HG02678 (cell line): Measurements from ENCODE around the gene PRSS50.
"Not testable (repeated sequence)": the region's sequence is repeated elsewhere in the genome, so short reads cannot be mapped to it uniquely, and the experiment has no call there.

ENCODE experiments used
- ATAC-seq: cut with Tn5 transposase; IDR thresholded peaks from one replicate; pipeline ENCODE4 v1.9.1; 2021; ENCODE audit warnings: mild to moderate bottlenecking, moderate library complexity; ENCODE audit not compliant: unreplicated experiment

The PRSS50 gene

GRCh38 chr3:46709721-46710120, 7.9 kb downstream of the PRSS50 start:
- no peak for ATAC-seq

DNA sequence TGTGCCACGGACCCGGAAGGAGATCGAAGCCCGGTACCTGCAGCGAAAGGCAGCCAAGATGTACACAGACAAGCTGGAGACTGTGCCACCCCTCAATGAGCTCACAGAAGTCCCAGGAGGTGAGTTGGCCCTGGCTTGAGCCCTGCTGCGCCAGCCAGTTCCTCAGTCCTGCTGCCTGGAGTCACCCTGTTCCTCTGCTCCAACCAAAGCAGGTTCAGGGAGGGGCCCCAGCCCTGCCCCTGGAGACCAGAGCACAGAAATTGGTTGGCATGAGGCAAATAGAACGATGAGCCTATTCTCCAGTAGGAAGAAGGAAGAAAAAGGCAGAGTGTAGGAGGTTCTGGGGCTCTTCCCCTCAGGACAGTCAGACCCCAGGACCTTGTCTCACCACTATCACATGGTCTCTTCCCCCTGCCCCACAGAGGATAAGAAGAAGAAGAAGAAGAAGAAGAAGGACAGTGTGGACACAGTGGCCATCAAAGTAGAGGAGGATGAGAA, 8.5 kb downstream of the PRSS50 start:
- ATAC-seq = no peak

- ATAC-seq = no peak
These were observed 9.1 kb downstream of the PRSS50 start for GRCh38 chr3:46708401-46709156.

GRCh38 chr3:46707601-46708011, 10.1 kb downstream of the PRSS50 start:
- no peak for ATAC-seq

- ATAC-seq = no peak
These were observed 10.7 kb downstream of the PRSS50 start for GRCh38 chr3:46706771-46707582.

- no peak for ATAC-seq
These were observed 11.7 kb downstream of the PRSS50 start for GRCh38 chr3:46705751-46706552.

DNA sequence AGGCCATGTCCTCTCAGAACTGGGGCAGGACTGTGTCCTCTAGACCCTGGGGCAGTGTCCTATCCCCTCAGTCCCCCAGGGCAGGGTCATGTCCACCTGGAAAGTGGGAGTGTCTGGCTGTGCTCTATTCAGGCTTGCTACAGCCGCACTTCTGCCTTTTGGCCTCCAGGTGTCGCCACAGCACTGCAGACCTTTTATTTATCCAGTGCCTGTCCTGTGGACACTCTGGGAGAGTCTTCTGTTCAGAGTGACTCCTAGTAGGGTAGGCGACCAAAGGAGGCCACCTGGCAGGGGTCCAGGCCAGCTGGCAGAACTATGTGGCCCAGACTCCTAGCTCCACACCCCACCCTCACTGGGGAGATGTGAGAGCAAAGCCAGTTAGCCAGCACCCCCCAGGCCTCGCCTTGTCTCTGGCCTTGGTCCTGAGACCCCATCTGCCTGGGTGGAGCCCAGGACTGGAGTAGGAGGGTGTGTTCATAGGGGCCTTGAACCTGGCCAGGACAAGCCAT, 12.6 kb downstream of the PRSS50 start:
- ATAC-seq = peak; percentile 56

- ATAC-seq = not testable (repeated sequence)
These were observed 13.3 kb downstream of the PRSS50 start for GRCh38 chr3:46704346-46704745.

DNA sequence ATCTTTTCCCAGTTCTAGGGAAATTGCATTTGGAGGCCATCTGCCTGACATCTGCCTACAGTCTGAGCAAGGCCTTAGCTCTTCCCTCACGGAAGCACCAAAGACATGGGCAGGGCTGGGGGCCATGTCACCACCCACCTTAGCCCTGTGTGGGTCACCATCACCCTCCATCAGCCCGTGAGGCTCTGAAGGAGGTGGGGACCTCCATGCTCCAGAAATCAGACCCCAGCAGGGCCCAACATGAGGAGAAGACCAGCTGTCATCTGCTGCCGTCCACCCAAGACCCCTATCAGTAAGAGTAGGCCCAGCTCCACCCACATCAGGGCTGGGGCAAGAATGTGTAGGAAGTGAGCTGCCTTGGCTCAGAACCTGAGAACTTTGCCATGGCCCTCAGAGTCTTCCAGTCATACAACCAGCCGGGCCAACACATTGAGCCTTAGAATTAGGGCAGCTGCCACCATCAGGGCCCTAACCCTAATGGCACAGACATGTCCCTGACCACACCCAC, 14.6 kb downstream of the PRSS50 start:
- ATAC-seq = no peak

GRCh38 chr3:46702246-46703012, 15.2 kb downstream of the PRSS50 start:
- no peak for ATAC-seq

GRCh38 chr3:46701181-46701939, 16.3 kb downstream of the PRSS50 start, which contains the start of gene TMIE:
Gene TMIE (plus strand): TSS chr3:46701392. CDS start chr3:46701488, 96 bp downstream.
- ATAC-seq = no peak

DNA sequence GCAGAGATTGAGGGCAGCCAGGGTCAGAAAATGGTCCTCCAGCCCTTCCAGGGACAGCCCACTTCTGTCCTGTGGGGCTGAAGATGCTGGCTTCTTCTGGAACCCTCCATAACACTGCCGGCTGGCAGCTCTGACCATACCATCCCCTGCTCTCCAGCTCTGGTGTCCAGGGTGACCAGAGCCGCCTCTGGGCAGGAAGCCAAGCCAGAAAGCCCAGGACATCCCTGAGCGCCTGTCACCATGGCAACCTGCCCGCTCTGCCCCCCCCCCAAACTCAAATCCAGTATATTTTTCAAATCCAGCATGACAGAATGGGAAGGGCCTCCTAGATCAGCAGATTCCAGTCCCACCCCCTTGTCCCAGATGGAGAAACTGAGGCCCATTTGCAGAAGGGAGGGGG, 16.9 kb downstream of the PRSS50 start:
- no peak for ATAC-seq

DNA sequence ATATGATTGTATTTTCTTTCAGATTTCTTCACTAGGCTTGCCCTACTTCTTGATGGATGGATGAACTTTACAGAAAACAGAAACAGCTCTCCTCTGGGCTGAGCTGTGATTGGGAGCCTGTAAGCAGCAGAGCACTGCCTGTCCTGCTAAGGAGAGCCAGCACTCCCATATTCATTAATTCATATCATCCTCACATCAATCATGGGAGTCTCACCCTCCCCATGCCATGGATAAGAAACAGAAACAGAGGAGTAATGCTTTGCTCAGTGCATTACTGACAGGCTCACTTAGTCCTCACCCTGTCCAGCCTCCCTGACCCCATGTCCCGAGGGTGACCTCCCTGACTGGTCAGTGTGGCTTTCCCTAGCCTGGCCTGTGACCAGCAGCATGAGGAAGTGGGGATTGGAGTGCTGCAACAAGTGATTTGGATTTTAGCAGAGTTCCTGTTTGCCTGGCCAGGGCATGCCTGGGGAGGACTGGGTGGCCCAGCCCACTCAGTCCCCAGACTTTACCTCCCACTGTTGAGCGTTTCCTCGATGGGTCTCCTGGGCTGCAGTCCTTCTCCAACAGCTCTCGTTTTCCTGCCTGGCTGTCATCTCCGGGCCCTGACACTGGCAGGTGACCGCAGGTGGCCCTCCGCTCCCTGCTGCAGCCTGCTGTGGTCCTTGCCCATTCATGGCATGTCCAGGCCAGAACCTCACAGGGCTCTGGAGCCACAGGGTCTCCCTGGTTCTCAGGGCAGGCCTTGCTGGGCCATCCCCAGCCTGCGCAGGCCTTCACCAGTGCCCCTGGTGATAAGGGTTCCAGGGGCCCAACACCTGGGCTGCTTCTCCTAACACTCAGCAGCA, 17.8 kb downstream of the PRSS50 start:
- no peak for ATAC-seq

GRCh38 chr3:46695962-46696894, 21.4 kb downstream of the PRSS50 start:
- ATAC-seq = no peak

DNA sequence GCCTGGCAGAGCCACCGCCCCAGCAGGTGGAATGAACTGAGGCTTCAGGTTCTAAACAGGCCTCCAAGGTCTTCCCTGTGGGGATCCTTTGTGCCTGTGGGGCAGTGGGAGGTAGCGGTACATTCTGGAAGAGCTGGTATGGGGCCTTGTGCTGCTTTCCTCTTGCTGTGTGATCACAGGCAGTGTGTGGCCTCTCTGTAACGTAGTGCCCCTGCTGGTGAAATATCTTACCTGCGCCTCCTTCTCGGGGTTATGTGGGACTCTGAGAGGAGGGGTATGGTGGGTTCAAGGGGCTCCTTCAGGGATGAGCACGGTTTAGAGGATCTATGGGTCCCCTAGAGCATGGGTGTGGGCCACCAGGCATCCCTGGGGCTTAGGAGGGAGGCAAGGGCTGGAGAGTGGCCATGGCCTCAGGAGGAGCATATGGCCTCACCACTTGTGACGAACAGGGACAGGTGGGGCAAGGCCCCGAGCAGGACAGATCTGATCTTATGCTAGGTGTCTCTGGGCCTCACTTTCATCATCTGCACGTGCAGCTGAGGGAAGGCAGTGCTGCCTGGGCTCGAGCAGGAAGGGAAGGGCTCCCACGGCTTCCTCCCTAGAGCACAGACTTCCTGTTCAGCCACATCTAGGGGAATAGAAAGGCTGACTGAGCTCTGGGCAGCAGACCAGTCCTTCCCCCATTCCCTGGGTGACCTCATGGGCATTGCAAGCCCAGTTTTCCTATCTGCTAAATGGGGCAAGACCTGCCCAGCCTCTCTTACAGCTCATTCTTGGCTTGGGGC, 22.3 kb downstream of the PRSS50 start:
- ATAC-seq = no peak

DNA sequence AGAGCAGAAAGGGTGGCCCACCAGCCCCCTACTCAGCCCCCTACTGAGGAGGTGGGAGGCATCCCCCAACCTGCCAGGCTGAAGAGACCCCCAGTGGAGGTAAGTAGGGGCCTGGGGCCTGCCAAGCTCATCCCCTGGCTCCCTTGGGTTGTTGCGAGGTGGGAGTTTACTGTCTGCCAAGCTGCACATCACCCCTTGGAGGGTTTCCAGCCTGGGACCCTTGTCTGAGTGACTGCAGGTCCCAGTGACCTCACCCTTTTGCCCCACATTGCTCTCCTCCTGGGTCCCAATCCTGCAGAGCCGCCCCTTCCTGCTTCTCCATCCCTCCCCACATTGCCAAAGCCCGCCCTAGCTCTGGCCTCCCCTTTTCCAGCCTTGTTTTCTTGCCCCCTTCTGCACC, 23.1 kb downstream of the PRSS50 start:
- no peak for ATAC-seq

DNA sequence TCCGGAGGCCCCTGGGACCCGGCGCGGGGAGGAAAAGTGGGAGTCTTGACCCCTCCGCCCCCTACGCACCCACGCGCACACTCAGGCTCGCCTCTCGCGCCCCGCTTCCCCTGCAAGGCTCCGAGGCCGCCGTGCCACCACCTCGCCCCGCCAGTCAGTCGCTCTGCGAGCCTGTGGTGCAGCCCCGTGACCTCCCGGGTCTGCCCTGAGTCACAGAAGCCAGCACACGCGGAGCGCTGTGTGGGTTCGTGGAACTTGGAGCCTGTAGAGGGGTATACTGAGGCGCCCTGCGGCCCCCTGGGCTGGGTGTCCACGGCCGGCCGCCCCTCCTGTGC, 23.8 kb downstream of the PRSS50 start:
- no peak for ATAC-seq
